ENCODE measurements around the gene CDC14A. TPM values are rescaled to one million over a fixed set of nuclear protein-coding genes. Genes with fewer than 3 reads are reported as not detected.

The CDC14A gene
- total RNA-seq, 1 experiment from 2014 or later = 6.8 TPM

DNA sequence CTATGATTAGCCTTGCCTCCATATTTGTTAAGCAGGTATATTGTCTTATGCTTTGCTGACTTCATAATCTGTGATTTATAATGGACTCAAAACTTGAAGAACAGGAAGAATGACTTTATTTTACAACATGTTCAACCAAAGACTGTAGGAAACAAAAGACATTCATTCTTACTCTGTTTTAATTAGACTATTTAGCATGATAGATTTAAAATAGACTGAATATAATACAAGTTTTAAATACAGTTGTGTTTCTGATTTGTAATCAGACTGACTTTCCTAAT lies 63.1 kb downstream of the CDC14A start:
- ChIA-PET CTCF (no interaction called here), POLR2A (ENCODE audit: low non-redundant PET) (no interaction called here)
- no peak for TF ChIP-seq EZH2 (IDR thresholded peaks at IDR 0.05; ENCODE audit: borderline replicate concordance, low read depth, low read length, poor library complexity, severe bottlenecking)
- TF ChIP-seq, protein P1, sequence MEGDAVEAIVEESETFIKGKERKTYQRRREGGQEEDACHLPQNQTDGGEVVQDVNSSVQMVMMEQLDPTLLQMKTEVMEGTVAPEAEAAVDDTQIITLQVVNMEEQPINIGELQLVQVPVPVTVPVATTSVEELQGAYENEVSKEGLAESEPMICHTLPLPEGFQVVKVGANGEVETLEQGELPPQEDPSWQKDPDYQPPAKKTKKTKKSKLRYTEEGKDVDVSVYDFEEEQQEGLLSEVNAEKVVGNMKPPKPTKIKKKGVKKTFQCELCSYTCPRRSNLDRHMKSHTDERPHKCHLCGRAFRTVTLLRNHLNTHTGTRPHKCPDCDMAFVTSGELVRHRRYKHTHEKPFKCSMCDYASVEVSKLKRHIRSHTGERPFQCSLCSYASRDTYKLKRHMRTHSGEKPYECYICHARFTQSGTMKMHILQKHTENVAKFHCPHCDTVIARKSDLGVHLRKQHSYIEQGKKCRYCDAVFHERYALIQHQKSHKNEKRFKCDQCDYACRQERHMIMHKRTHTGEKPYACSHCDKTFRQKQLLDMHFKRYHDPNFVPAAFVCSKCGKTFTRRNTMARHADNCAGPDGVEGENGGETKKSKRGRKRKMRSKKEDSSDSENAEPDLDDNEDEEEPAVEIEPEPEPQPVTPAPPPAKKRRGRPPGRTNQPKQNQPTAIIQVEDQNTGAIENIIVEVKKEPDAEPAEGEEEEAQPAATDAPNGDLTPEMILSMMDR (conservative IDR thresholded peaks at IDR 0.05; ENCODE audit: low read depth, low read length) = no peak

DNA sequence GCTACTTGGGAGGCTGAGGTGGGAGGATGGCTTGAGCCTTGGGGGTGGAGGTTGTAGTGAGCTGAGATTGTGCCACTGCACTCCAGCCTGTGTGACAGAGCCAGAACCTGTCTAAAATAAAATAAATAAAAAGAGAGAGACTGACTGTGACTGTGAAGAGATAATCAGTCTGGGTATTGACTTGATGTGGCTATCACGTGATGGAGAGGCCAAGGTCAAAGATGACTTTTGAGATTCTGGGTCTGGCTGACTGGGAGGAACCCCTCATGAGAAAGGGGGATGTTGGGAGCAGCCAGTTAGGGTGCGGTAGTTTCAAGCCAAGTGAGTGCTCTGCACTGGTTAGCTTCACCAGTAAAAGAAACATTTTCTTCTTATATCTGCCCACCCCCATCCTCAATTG lies 66.8 kb downstream of the CDC14A start:
- TF ChIP-seq, protein P1 (conservative IDR thresholded peaks at IDR 0.05; ENCODE audit: low read depth, low read length) = no peak
- no peak for TF ChIP-seq EZH2 (IDR thresholded peaks at IDR 0.05; ENCODE audit: borderline replicate concordance, low read depth, low read length, poor library complexity, severe bottlenecking)
- CTCF ChIA-PET = no interaction called here
- Histone ChIP-seq H3K4me1 (ENCODE audit: insufficient read depth, low read length, poor library complexity, severe bottlenecking) (no peaks in the 10 kb centered on the region), H3K4me3 (ENCODE audit: low read depth, low read length, poor library complexity, severe bottlenecking) (no peak overlapping the region), H3K27ac (ENCODE audit: low read depth, low read length, poor library complexity, severe bottlenecking) (no peak overlapping the region), H3K36me3 (ENCODE audit: insufficient read depth, low read length, poor library complexity, severe bottlenecking) (no peaks in the 10 kb centered on the region), H3K9me3 (ENCODE audit: low read depth, low read length, poor library complexity, severe bottlenecking) (no peaks in the 10 kb centered on the region), H3K27me3 (replicated peaks; ENCODE audit: insufficient read depth, low read depth, low read length, poor library complexity) (no peaks in the 10 kb centered on the region)
- BruUV-seq (replicated peaks) = no TSS peak
- no peak for DNase-seq (ENCODE audit: low spot score)
- POLR2A ChIA-PET (ENCODE audit: low non-redundant PET) = no interaction called here
- intact Hi-C loops (cut with micrococcal nuclease; ENCODE audit: unreplicated experiment) = no loop called here

More for the DNA sequence above, 63.1 kb downstream of the CDC14A start:
- Histone ChIP-seq H3K4me1 (ENCODE audit: insufficient read depth, low read length, poor library complexity, severe bottlenecking) (no peaks in the 10 kb centered on the region), H3K4me3 (ENCODE audit: low read depth, low read length, poor library complexity, severe bottlenecking) (no peak overlapping the region), H3K27ac (ENCODE audit: low read depth, low read length, poor library complexity, severe bottlenecking) (no peak overlapping the region), H3K27me3 (replicated peaks; ENCODE audit: insufficient read depth, low read depth, low read length, poor library complexity) (no peaks in the 10 kb centered on the region), H3K9me3 (ENCODE audit: low read depth, low read length, poor library complexity, severe bottlenecking) (no peaks in the 10 kb centered on the region), H3K36me3 (ENCODE audit: insufficient read depth, low read length, poor library complexity, severe bottlenecking) (no peaks in the 10 kb centered on the region)
- intact Hi-C loops (cut with micrococcal nuclease; ENCODE audit: unreplicated experiment) = no loop called here
- BruUV-seq (replicated peaks) = no TSS peak
- DNase-seq (ENCODE audit: low spot score) = no peak

DNA sequence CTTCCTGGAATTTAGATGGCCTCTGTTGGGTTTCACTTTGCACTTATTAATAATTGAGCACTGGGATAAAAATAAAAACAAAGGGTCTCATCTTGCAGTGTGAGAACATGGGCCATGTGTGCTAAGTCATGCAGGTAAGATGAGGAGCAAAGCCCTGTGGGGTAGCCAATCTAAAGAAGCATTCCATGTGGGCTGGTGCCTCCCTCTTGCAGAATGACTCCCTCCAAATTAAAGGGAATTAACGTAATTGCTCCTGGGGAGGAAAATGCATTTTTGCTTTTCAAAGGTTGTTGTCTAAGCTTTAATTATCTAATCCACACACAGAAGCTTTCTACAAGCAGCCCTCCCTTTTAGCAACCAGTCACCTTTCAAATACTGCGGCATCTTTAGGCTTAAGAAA lies 69.8 kb downstream of the CDC14A start:
- ChIA-PET CTCF (no interaction called here), POLR2A (ENCODE audit: low non-redundant PET) (no interaction called here)
- Histone ChIP-seq H3K4me1 (ENCODE audit: insufficient read depth, low read length, poor library complexity, severe bottlenecking) (no peaks in the 10 kb centered on the region), H3K9me3 (ENCODE audit: low read depth, low read length, poor library complexity, severe bottlenecking) (no peaks in the 10 kb centered on the region), H3K27ac (ENCODE audit: low read depth, low read length, poor library complexity, severe bottlenecking) (no peak overlapping the region), H3K27me3 (replicated peaks; ENCODE audit: insufficient read depth, low read depth, low read length, poor library complexity) (no peaks in the 10 kb centered on the region), H3K36me3 (ENCODE audit: insufficient read depth, low read length, poor library complexity, severe bottlenecking) (no peaks in the 10 kb centered on the region), H3K4me3 (ENCODE audit: low read depth, low read length, poor library complexity, severe bottlenecking) (no peak overlapping the region)
- TF ChIP-seq, protein P1 (conservative IDR thresholded peaks at IDR 0.05; ENCODE audit: low read depth, low read length) = no peak
- intact Hi-C loops (cut with micrococcal nuclease; ENCODE audit: unreplicated experiment) = no loop called here
- BruUV-seq (replicated peaks) = no TSS peak
- DNase-seq (ENCODE audit: low spot score) = no peak
